Cerebellar cortex (tissue), 1 donor: ENCODE results near the gene DGKQ.

Source experiments
- DNase-seq: peaks from one replicate; pipeline ENCODE4 v3.0.0-alpha.2; 2015; ENCODE audit warnings: low spot score

The DGKQ gene

DNA sequence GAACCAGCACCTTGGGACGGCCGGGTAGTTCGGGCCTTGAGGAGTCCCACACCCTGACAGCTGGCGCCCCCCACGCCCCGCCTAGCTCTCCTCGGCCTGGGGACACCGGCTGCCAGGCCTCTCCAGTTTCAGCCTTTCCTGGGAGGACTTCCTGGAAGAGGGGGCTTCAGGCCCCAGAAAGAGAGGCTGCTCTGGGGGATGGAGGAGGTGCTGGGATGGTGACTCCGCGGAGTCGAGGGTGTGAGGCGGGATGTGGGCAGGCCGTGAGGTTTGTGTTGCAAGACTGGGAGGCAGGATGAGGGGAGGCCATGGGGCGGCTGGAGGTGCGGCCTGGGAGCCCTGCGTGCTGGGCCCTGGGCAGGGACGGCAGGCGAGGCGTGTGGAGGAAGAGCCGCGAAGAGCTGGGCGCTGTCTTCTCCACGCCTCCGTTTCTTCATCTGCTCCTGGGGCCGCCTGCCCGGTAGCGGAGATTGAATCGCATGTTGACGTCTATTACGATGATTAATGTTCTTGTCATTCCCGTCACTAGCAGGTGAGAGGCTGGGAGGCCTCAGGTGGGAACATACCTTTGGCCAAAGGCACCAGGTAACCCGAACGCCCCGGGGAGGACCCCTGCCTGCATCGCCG, 37.1 kb upstream of the DGKQ start:
- DNase-seq: no peak

DNA sequence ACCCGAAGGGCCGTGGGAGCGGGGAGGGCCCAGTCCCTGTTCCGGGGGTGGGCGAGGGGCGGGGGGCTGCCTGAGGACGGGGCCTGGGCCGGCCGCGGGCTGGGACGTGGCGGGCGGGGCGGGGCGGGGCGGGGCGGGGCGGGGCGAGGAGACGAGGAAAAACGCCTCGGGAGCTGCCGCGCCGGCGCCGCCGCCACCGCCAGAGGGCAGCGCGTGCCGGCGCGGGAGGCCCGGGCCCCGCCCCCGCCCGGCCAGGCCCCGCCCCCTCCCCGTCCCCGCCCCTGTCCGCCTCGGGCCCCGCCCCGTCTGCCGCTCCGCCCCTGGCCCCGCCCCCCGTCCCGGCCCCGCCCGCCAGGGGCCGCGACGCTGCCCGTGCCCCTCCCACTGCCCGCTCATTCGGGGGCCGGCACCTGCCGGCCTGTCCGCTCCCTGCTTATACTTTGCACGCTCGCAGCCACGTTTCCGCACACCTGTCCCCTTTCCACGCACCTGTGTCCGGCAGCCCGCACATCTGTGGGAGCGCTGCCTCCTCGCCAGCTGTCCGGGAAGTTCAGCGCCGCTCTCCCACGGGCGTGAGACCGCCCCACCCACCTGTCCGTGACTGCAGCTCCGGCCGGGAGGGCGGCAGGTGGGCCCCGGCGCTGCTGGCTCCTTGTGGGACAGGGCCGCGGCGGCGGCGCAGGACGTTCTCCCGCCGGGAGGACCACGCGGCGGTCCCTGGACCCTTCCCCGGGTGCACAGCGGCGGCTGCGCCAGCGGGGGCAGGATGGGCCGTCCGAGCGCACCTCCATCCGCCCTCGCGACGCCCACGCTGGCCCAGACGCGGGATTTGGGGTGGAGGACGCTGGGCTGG, 36.4 kb upstream of the DGKQ start:
- DNase-seq: no peak

DNA sequence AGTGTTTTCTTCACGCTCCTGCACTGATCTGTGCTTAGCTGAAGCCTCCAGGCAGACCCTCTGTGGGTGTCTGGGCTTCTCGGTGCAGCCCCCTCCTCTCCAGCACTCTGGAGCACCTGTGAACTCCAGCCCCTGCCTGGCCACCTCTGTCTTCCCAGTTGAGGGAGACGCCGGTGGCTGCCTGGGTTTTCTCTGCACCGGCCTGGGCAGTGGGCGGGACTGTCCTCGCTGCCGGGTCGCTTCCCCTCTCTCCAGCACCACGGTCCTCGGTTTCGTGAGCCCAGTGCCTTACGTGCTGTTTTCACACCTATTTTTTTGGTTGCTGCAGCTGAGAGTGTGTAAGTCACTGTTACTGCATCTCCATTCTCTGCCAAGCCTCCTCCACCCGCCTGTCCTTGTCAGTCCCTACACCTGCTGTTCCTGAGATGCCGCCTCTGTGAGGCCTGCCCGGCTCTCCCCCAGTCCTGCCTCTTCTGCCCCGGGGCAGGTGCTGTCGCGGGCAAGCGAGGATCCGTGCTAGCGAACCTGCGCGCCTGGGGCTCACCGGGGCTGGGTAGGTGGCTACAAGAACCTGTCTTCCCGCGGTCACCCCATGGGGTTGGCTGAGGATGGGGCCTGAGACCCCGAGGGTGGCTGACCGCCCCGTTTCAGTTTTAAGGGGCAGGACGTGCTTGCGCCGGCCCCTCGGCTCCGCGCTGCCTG, 35.6 kb upstream of the DGKQ start:
- no peak for DNase-seq

DNA sequence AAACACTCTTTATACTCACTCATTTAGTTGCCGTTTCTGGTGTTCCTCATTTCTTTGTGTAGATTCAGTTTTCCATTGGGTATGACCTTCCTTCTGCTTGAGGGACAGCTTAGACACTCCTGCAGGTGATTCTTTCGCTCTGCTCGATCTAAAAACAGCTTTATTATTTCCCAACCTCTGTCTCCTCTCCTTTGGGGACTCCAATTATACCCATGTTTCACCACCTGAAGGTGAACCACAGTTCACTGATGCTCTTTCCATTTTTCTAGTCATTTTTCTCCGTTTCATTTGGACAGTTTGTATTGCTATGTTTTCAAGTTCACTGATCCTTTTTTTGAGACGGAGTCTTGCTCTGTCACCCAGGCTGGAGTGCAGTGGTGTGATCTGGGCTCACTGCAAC, 33.5 kb upstream of the DGKQ start:
- DNase-seq: no peak

- no peak for DNase-seq
These were observed 31.5 kb upstream of the DGKQ start for GRCh38 chr4:1004557-1005485.

- DNase-seq: no peak
These were observed 30.7 kb upstream of the DGKQ start for GRCh38 chr4:1004071-1004418.

GRCh38 chr4:1003271-1004070, 30.1 kb upstream of the DGKQ start:
- no peak for DNase-seq

GRCh38 chr4:1002631-1003251, 29.4 kb upstream of the DGKQ start:
- no peak for DNase-seq

DNA sequence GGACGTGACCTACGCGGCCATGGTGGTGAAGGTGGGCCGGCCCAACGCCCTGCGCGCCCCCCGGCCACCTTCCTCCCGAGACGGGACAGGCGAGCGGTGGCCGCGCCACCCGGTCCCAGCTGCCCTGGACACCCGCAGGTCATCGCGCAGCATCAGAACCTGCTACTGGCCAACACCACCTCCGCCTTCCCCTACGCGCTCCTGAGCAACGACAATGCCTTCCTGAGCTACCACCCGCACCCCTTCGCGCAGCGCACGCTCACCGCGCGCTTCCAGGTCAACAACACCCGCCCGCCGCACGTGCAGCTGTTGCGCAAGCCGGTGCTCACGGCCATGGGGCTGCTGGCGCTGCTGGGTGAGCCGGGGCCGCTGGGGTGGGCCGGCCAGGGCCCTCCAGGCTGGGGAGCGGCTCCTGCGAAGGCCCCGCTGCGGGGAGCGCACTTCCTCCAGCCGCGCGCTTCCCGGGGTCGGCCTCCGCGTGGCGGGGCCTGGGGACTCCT, 28.8 kb upstream of the DGKQ start:
- no peak for DNase-seq

GRCh38 chr4:1001561-1002130, 28.3 kb upstream of the DGKQ start:
- DNase-seq: no peak

- DNase-seq: no peak
These were observed 27.4 kb upstream of the DGKQ start for GRCh38 chr4:1000686-1001260.

- no peak for DNase-seq
These were observed 26.6 kb upstream of the DGKQ start for GRCh38 chr4:999882-1000425.

GRCh38 chr4:999240-999863, 26.0 kb upstream of the DGKQ start:
- DNase-seq: peak; percentile 81

DNA sequence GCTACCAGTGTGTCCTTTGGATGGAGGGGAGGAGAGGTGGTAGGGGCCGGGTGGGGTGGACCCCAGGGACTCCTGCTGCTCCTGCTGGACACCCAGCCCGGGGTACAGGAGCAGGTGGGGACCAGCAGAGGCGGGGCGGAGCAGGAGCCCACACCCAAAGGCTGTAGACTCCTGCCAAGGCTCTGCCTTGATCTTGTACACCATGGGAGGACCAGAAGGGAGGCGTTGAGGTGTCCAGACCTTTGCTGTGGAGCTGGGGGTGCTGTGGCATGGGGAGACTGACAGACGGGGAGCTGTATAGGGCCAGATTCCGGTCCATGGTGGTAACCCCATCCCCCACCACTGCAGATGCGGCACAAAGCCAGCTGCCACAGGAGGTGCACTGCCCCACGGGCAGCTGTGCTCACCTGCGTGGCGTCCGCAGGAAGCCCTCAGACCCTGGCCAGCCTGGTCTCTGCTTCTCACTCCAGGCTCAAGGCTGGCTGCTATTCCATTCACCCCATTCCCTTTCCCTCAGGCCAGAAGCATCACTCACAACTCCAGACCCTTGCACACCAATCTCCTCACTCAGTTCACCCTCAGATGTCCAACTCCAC, 24.8 kb upstream of the DGKQ start:
- DNase-seq: no peak

DNA sequence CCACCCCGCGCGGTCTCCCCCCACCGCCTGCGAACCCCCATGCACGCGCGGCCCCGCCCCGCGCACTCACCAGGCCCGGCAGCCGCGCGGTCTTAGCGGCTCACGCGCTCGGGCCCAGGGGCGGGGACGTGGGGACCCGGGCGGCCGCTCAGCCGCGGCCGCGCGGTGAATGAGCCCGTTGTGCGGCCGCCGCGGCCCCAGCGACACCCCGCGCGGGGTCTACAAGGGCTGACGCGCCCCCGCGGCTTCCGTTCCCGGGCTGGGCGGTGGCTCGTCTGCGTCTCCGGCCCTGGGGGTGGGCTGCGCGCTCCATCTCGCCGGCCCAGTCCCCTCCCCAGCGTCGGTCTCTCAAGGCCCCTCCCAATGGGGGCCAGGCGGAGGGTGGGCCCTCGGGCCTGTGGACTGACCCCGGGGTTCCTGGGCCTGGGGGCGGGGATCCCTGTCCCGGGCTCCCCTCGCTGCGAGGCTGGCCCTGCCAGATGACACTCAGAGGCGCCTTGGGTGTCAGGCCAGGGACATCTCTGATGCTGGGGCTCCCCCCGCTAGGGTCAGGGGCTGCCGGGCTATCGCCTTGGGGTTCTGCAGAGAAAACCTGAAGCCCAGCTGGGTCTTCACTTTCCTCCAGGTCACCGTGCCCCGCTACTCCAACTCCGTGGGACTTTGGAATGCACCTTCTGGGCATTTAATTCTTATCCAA, 24.2 kb upstream of the DGKQ start:
- DNase-seq: no peak

DNA sequence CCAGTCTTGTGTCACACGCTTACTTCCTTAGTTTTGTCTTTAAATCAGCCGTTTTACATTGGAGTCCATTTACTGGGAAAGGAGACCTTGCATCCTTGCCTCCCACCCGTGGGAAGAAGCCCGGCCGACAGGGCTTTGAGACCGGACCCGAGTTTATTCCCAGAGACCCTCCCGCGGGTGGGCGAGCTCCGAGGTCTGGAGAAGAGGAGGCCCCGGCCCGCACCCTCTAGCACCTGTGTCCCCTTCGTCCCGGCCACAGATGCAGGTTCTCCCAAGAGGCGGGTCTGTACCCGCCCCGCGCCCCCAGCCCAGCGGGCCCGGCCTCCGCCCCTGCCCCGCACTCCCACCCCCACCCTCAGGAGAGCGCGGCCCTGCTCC, 23.6 kb upstream of the DGKQ start:
- no peak for DNase-seq

GRCh38 chr4:996030-996996, 22.9 kb upstream of the DGKQ start:
- DNase-seq: no peak
